ENCODE results near the gene SEPTIN8.
A peak's percentile ranks its signal among the peaks of the same experiment; 100 is the strongest.

SEPTIN8 gene

GRCh38 chr5:132763181-132764036 is 13.6 kb downstream of the SEPTIN8 start:
- DNase-seq, result no peak

- DNase-seq, result no peak
Measured at GRCh38 chr5:132762246-132763000, 14.6 kb downstream of the SEPTIN8 start.

GRCh38 chr5:132761321-132762240 is 15.5 kb downstream of the SEPTIN8 start:
- DNase-seq, result no peak

- no peak for DNase-seq
Measured at GRCh38 chr5:132760601-132761317, 16.3 kb downstream of the SEPTIN8 start.

GRCh38 chr5:132760049-132760420 is 17.0 kb downstream of the SEPTIN8 start:
- DNase-seq, result no peak

- no peak for DNase-seq
Measured at GRCh38 chr5:132759114-132760048, 17.7 kb downstream of the SEPTIN8 start.

GRCh38 chr5:132758451-132758850 is 18.6 kb downstream of the SEPTIN8 start:
- DNase-seq, result no peak

GRCh38 chr5:132756542-132756941 is 20.5 kb downstream of the SEPTIN8 start:
- DNase-seq, result no peak

GRCh38 chr5:132754947-132755346 is 22.1 kb downstream of the SEPTIN8 start:
- no peak for DNase-seq

- no peak for DNase-seq
Measured at GRCh38 chr5:132754111-132754510, 22.9 kb downstream of the SEPTIN8 start.

GRCh38 chr5:132753135-132753987 is 23.7 kb downstream of the SEPTIN8 start:
- DNase-seq, result peak in 11 of 14 donors; percentile 20 to 72 (median 42)

- no peak for DNase-seq
Measured at GRCh38 chr5:132752581-132753125, 24.4 kb downstream of the SEPTIN8 start.

GRCh38 chr5:132751971-132752580 is 25.0 kb downstream of the SEPTIN8 start:
- DNase-seq, result no peak

GRCh38 chr5:132751444-132751843 is 25.6 kb downstream of the SEPTIN8 start:
- no peak for DNase-seq

GRCh38 chr5:132750471-132751230 is 26.4 kb downstream of the SEPTIN8 start:
- DNase-seq, result no peak

GRCh38 chr5:132749506-132749905 is 27.5 kb downstream of the SEPTIN8 start:
- DNase-seq, result no peak

GRCh38 chr5:132748522-132749000 is 28.5 kb downstream of the SEPTIN8 start:
- no peak for DNase-seq
